HEK293 (cell line): ENCODE measurements around the gene KIF22.
A peak's percentile ranks its signal among the peaks of the same experiment; 100 is the strongest.

Experiments
- GLI4 ChIP-seq: fragments of 450-650 bp; formaldehyde crosslinking; IDR thresholded peaks from 2 replicates; pipeline ENCODE4 v1.5.1; 2016; ENCODE audit warnings: missing biosample characterization, missing genetic modification characterization
- GLIS1 ChIP-seq: fragments of 450-650 bp; formaldehyde crosslinking; IDR thresholded peaks from 2 replicates; pipeline ENCODE4 v1.5.1; 2016; ENCODE audit warnings: missing biosample characterization, missing genetic modification characterization
- KLF10 ChIP-seq: fragments of 450-650 bp; IDR thresholded peaks from 2 replicates; pipeline ENCODE4 v1.5.1; 2018; ENCODE audit warnings: missing biosample characterization, mild to moderate bottlenecking, missing genetic modification characterization
- KLF16 ChIP-seq: fragments of 450-650 bp; formaldehyde crosslinking; IDR thresholded peaks from 2 replicates; pipeline ENCODE4 v1.5.1; 2017; ENCODE audit warnings: missing biosample characterization, missing genetic modification characterization
- KLF7 ChIP-seq: fragments of 450-650 bp; formaldehyde crosslinking; IDR thresholded peaks from 2 replicates; pipeline ENCODE4 v1.5.1; 2016; ENCODE audit warnings: missing biosample characterization, missing genetic modification characterization, borderline replicate concordance
- KLF8 ChIP-seq: fragments of 450-650 bp; formaldehyde crosslinking; IDR thresholded peaks from 2 replicates; pipeline ENCODE4 v1.5.1; 2016; ENCODE audit warnings: missing biosample characterization, missing genetic modification characterization
- PRDM1 ChIP-seq: fragments of 450-650 bp; formaldehyde crosslinking; IDR thresholded peaks from 2 replicates; pipeline ENCODE4; 2016; ENCODE audit warnings: missing biosample characterization, missing genetic modification characterization
- PRDM6 ChIP-seq: fragments of 450-650 bp; formaldehyde crosslinking; IDR thresholded peaks from 2 replicates; pipeline ENCODE4 v1.5.1; 2017; ENCODE audit warnings: missing biosample characterization, missing genetic modification characterization
- TCF7L2 ChIP-seq: IDR thresholded peaks from 2 replicates; pipeline ENCODE4 v1.6.1; 2011; ENCODE audit warnings: low read depth, mild to moderate bottlenecking, inconsistent platforms, low read length, moderate library complexity, borderline replicate concordance
- WT1 ChIP-seq: fragments of 450-650 bp; formaldehyde crosslinking; IDR thresholded peaks from 2 replicates; pipeline ENCODE4 v1.5.1; 2016; ENCODE audit warnings: missing biosample characterization, missing genetic modification characterization
- ZFHX2 ChIP-seq: fragments of 450-650 bp; formaldehyde crosslinking; conservative IDR thresholded peaks from 2 replicates; pipeline ENCODE4 v1.5.1; 2016; ENCODE audit warnings: missing biosample characterization, missing genetic modification characterization
- ZNF10 ChIP-seq: fragments of 450-650 bp; formaldehyde crosslinking; IDR thresholded peaks from 2 replicates; pipeline ENCODE4 v1.5.1; 2017; ENCODE audit warnings: missing biosample characterization, missing genetic modification characterization
- ZNF184 ChIP-seq: fragments of 450-650 bp; IDR thresholded peaks from 2 replicates; pipeline ENCODE4 v1.5.1; 2018; ENCODE audit warnings: missing biosample characterization, mild to moderate bottlenecking, missing genetic modification characterization
- ZNF2 ChIP-seq: fragments of 450-650 bp; formaldehyde crosslinking; IDR thresholded peaks from 2 replicates; pipeline ENCODE4 v1.5.1; 2016; ENCODE audit warnings: missing biosample characterization, missing genetic modification characterization
- ZNF211 ChIP-seq: fragments of 450-650 bp; formaldehyde crosslinking; IDR thresholded peaks from 2 replicates; pipeline ENCODE4 v1.5.1; 2016; ENCODE audit warnings: low read depth, missing biosample characterization, missing genetic modification characterization
- ZNF311 ChIP-seq: fragments of 450-650 bp; formaldehyde crosslinking; IDR thresholded peaks from 2 replicates; pipeline ENCODE4 v1.5.1; 2017; ENCODE audit warnings: missing biosample characterization, missing genetic modification characterization, borderline replicate concordance
- ZNF354C ChIP-seq: fragments of 450-650 bp; formaldehyde crosslinking; IDR thresholded peaks from 2 replicates; pipeline ENCODE4 v1.5.1; 2016; ENCODE audit warnings: missing biosample characterization, missing genetic modification characterization, low read depth, borderline replicate concordance
- ZNF391 ChIP-seq: fragments of 450-650 bp; formaldehyde crosslinking; IDR thresholded peaks from 2 replicates; pipeline ENCODE4 v1.5.1; 2016; ENCODE audit warnings: low read depth, missing biosample characterization, missing genetic modification characterization, borderline replicate concordance
- ZNF398 ChIP-seq: fragments of 450-650 bp; formaldehyde crosslinking; IDR thresholded peaks from 2 replicates; pipeline ENCODE4 v1.5.1; 2017; ENCODE audit warnings: missing biosample characterization, missing genetic modification characterization
- ZNF416 ChIP-seq: fragments of 450-650 bp; formaldehyde crosslinking; IDR thresholded peaks from 2 replicates; pipeline ENCODE4 v1.5.1; 2016; ENCODE audit warnings: missing biosample characterization, missing genetic modification characterization
- ZNF513 ChIP-seq: fragments of 450-650 bp; IDR thresholded peaks from 2 replicates; pipeline ENCODE4 v1.5.1; 2018; ENCODE audit warnings: missing biosample characterization, missing genetic modification characterization
- ZNF514 ChIP-seq: fragments of 450-650 bp; formaldehyde crosslinking; IDR thresholded peaks from 2 replicates; pipeline ENCODE4 v1.5.1; 2016; ENCODE audit warnings: missing biosample characterization, missing genetic modification characterization
- ZNF544 ChIP-seq: fragments of 450-650 bp; formaldehyde crosslinking; IDR thresholded peaks from 2 replicates; pipeline ENCODE4 v1.5.0; 2017; ENCODE audit warnings: missing biosample characterization, missing genetic modification characterization
- ZNF571 ChIP-seq: fragments of 450-650 bp; formaldehyde crosslinking; IDR thresholded peaks from 2 replicates; pipeline ENCODE4 v1.5.0; 2017; ENCODE audit warnings: missing biosample characterization, missing genetic modification characterization
- ZNF596 ChIP-seq: fragments of 450-650 bp; IDR thresholded peaks from 2 replicates; pipeline ENCODE4 v1.5.0; 2018; ENCODE audit warnings: missing biosample characterization, mild to moderate bottlenecking, missing genetic modification characterization, moderate library complexity
- ZNF623 ChIP-seq: fragments of 450-650 bp; formaldehyde crosslinking; IDR thresholded peaks from 2 replicates; pipeline ENCODE4 v1.5.1; 2016; ENCODE audit warnings: missing biosample characterization, missing genetic modification characterization
- ZNF639 ChIP-seq: fragments of 450-650 bp; formaldehyde crosslinking; IDR thresholded peaks from 2 replicates; pipeline ENCODE4 v1.5.1; 2016; ENCODE audit warnings: missing biosample characterization, missing genetic modification characterization
- ZNF645 ChIP-seq: fragments of 450-650 bp; formaldehyde crosslinking; IDR thresholded peaks from 2 replicates; pipeline ENCODE4; 2016; ENCODE audit warnings: missing biosample characterization, missing genetic modification characterization
- ZNF670 ChIP-seq: fragments of 450-650 bp; formaldehyde crosslinking; IDR thresholded peaks from 2 replicates; pipeline ENCODE4 v1.5.1; 2016; ENCODE audit warnings: missing biosample characterization, missing genetic modification characterization, low read depth
- ZNF701 ChIP-seq: fragments of 450-650 bp; formaldehyde crosslinking; IDR thresholded peaks from 2 replicates; pipeline ENCODE4 v1.5.1; 2016; ENCODE audit warnings: missing biosample characterization, missing genetic modification characterization
- ZNF707 ChIP-seq: fragments of 450-650 bp; formaldehyde crosslinking; IDR thresholded peaks from 2 replicates; pipeline ENCODE4 v1.5.1; 2016; ENCODE audit warnings: missing biosample characterization, missing genetic modification characterization
- ZNF747 ChIP-seq: fragments of 450-650 bp; formaldehyde crosslinking; IDR thresholded peaks from 2 replicates; pipeline ENCODE4 v1.5.1; 2016; ENCODE audit warnings: missing biosample characterization, missing genetic modification characterization
- ZNF777 ChIP-seq: fragments of 450-650 bp; formaldehyde crosslinking; IDR thresholded peaks from 2 replicates; pipeline ENCODE4 v1.5.1; 2017; ENCODE audit warnings: missing biosample characterization, missing genetic modification characterization, borderline replicate concordance
- ZNF785 ChIP-seq: fragments of 450-650 bp; formaldehyde crosslinking; IDR thresholded peaks from 2 replicates; pipeline ENCODE4 v1.5.1; 2016; ENCODE audit warnings: missing biosample characterization, missing genetic modification characterization
- ZSCAN30 ChIP-seq: fragments of 450-650 bp; IDR thresholded peaks from 2 replicates; pipeline ENCODE4 v1.5.1; 2018; ENCODE audit warnings: missing biosample characterization, mild to moderate bottlenecking, missing genetic modification characterization, moderate library complexity

KIF22 gene

GRCh38 chr16:29790183-29790948, at the start of gene KIF22 (continued):
- TF ChIP-seq ZNF10: no peak
- no peak for TF ChIP-seq ZNF311
- no peak for TF ChIP-seq ZNF645 (tag by site-specific recombination)
- TF ChIP-seq ZNF670 (tag by site-specific recombination): no peak
- TF ChIP-seq PRDM1: peak; percentile 90
- no peak for TF ChIP-seq ZNF777 (tag by site-specific recombination)
- TF ChIP-seq GLIS1 (tag by site-specific recombination): peak; percentile 63; the same call in 1 of the 2 replicates
- no peak for TF ChIP-seq KLF7 (tag by site-specific recombination)
- no peak for TF ChIP-seq ZNF514
- TF ChIP-seq ZNF623 (tag by site-specific recombination): no peak
- TF ChIP-seq ZNF701 (tag by site-specific recombination): no peak
- peak; percentile 96 for TF ChIP-seq ZNF2 (tag by site-specific recombination)
- peak; percentile 84 for TF ChIP-seq ZSCAN30 (tag by site-specific recombination)
- no peak for TF ChIP-seq ZNF184 (tag by site-specific recombination)
- TF ChIP-seq ZNF354C (tag by site-specific recombination): no peak
- TF ChIP-seq ZNF513 (tag by site-specific recombination): no peak
- TF ChIP-seq ZNF571 (tag by site-specific recombination): no peak
- no peak for TF ChIP-seq ZNF544
- no peak for TF ChIP-seq ZNF416 (tag by site-specific recombination)
- peak; percentile 58 for TF ChIP-seq KLF10 (tag by site-specific recombination)
- TF ChIP-seq ZNF391 (tag by site-specific recombination): peak; percentile 87; the same call in 1 of the 2 replicates
- no peak for TF ChIP-seq ZNF596
- TF ChIP-seq WT1 (tag by site-specific recombination): peak; percentile 69
- peak; percentile 59; the same call in 1 of the 2 replicates for TF ChIP-seq KLF8
- no peak for TF ChIP-seq ZNF747 (tag by site-specific recombination)
- TF ChIP-seq ZNF211: no peak
- no peak for TF ChIP-seq ZNF785 (tag by site-specific recombination)
- peak; percentile 85 for TF ChIP-seq GLI4 (tag by site-specific recombination)
- no peak for TF ChIP-seq TCF7L2
- no peak for TF ChIP-seq PRDM6 (tag by site-specific recombination)
- TF ChIP-seq KLF16 (tag by site-specific recombination): peak; percentile 89
- TF ChIP-seq ZNF639 (tag by site-specific recombination): peak; percentile 75; the same call in 1 of the 2 replicates
- peak; percentile 93 for TF ChIP-seq ZFHX2 (tag by site-specific recombination)
- TF ChIP-seq ZNF398: no peak; the same call in 1 of the 2 replicates
- no peak for TF ChIP-seq ZNF707 (tag by site-specific recombination)
